K562 (cell line): ENCODE measurements around the gene VSIG10L. TPM values are rescaled to one million over a fixed set of nuclear protein-coding genes. Genes with fewer than 3 reads are reported as not detected.

Experiments used
- ATAC-seq: fragments of 200-7000 bp; cut with Tn5 transposase; 3 replicates; pipeline ENCODE4 v1.9.1; 2020; ENCODE audit warnings: moderate library complexity
- BruUV-seq: library from RNA; stranded (reverse); fragments of 400-500 nt; replicated peaks from 2 replicates; lab custom pipeline; 2021; lab: Mats Ljungman, UMichigan
- CTCF ChIA-PET: fragments of 300-600 bp; formaldehyde crosslinking; extraction: SDS; loops from one replicate; lab custom pipeline; 2021; ENCODE audit warnings: low intra/inter-chr PET ratio; lab: Yijun Ruan, JAX
- POLR2A ChIA-PET: fragments of 300-600, 350-650 bp; sonication (Branson Sonifier 250); formaldehyde crosslinking; extraction: SDS; loops from one replicate; lab custom pipeline; 2021; ENCODE audit warnings: antibody characterized with exemption, inconsistent platforms; lab: Yijun Ruan, JAX
- DNase-seq, 4 experiments: peaks; one replicate each; pipeline versions ENCODE4 v3.0.0 to v3.0.0-alpha.2; 2011 to 2018; ENCODE audit warnings: low spot score in 3 of 4, mixed read lengths in 3 of 4; ENCODE audit errors: extremely low read depth in 1 of 4
- FAIRE-seq: peaks from 2 replicates; lab custom pipeline; 2011; peaks lifted over from hg19 to GRCh38; lab: Jason Lieb, UNC
- H2AFZ ChIP-seq: 2 replicates; pipeline ENCODE4 v1.6.0; 2011; ENCODE audit warnings: low read depth, low read length, control low read depth, inconsistent platforms
- H3K27ac ChIP-seq: fragments of 200-600 bp; 3 replicates; pipeline ENCODE4 v1.8.0; 2011; ENCODE audit warnings: low read depth, mild to moderate bottlenecking, control low read depth, inconsistent platforms, low read length, moderate library complexity, mixed read lengths; ENCODE audit errors: extremely low read depth
- H3K27me3 ChIP-seq, 2 experiments: fragments of 300-600 bp in 1 of 2; 2 replicates in 1 of 2; 3 replicates in 1 of 2; pipeline versions ENCODE4 v1.6.0 to v1.8.0; 2011; ENCODE audit warnings: inconsistent platforms in 2 of 2, low read length in 2 of 2, mild to moderate bottlenecking in 1 of 2, mixed read lengths in 1 of 2, moderate library complexity in 1 of 2; ENCODE audit not compliant: control insufficient read depth in 2 of 2, insufficient read depth in 2 of 2
- H3K36me3 ChIP-seq: fragments of 300-600 bp; 3 replicates; pipeline ENCODE4 v1.8.0; 2011; ENCODE audit warnings: mild to moderate bottlenecking, low read length, inconsistent platforms; ENCODE audit not compliant: control insufficient read depth, insufficient read depth
- H3K4me1 ChIP-seq, 2 experiments: fragments of 200-600 bp in 1 of 2; replicated peaks in 1 of 2; 2 replicates in 1 of 2; 3 replicates in 1 of 2; pipeline versions ENCODE4 v1.5.1 to v1.8.0; 2011; ENCODE audit warnings: inconsistent platforms in 2 of 2, low read length in 2 of 2, mild to moderate bottlenecking in 1 of 2, mixed read lengths in 1 of 2, moderate library complexity in 1 of 2; ENCODE audit not compliant: control insufficient read depth in 2 of 2, insufficient read depth in 2 of 2
- H3K4me2 ChIP-seq: 2 replicates; pipeline ENCODE4 v1.6.1; 2011; ENCODE audit warnings: low read length, control low read depth, inconsistent platforms, mixed read lengths; ENCODE audit not compliant: insufficient read depth
- H3K4me3 ChIP-seq: fragments of 200-600 bp; sonication (generic), shearing (Covaris generic); 2 replicates; pipeline ENCODE4 v1.5.1; 2016; ENCODE audit warnings: control low read depth, inconsistent platforms
- H3K79me2 ChIP-seq: fragments of 200-600 bp; 3 replicates; pipeline ENCODE4 v1.8.0; 2011; ENCODE audit warnings: low read length, inconsistent platforms; ENCODE audit not compliant: control insufficient read depth, insufficient read depth
- H3K9ac ChIP-seq, 2 experiments: 2 replicates each; pipeline versions ENCODE4 v1.6.0 to v1.6.1; 2011; ENCODE audit warnings: low read depth in 2 of 2, low read length in 2 of 2, control low read depth in 1 of 2, inconsistent platforms in 1 of 2, mild to moderate bottlenecking in 1 of 2, mixed read lengths in 1 of 2; ENCODE audit not compliant: insufficient read depth in 1 of 2
- H3K9me1 ChIP-seq: one replicate; pipeline ENCODE4 v1.6.0; 2011; ENCODE audit warnings: inconsistent platforms, mild to moderate bottlenecking, low read length, moderate library complexity; ENCODE audit not compliant: control insufficient read depth, insufficient read depth
- H3K9me3 ChIP-seq: replicated peaks from 2 replicates; pipeline ENCODE4 v1.5.1; 2011; ENCODE audit warnings: low read depth, low read length, inconsistent platforms; ENCODE audit not compliant: control insufficient read depth, insufficient read depth
- H4K20me1 ChIP-seq: replicated peaks from 2 replicates; pipeline ENCODE4 v1.6.1; 2011; ENCODE audit warnings: low read length, inconsistent platforms, mixed read lengths; ENCODE audit not compliant: control insufficient read depth, insufficient read depth
- PCBP1 ChIP-seq: fragments of 200-400 bp; formaldehyde crosslinking; IDR thresholded peaks from 2 replicates; pipeline ENCODE4 v1.6.1; 2018; ENCODE audit warnings: mild to moderate bottlenecking, low read depth, low read length; ENCODE audit not compliant: poor library complexity, severe bottlenecking
- SAP30 ChIP-seq: fragments of 200-600 bp; sonication (generic); IDR thresholded peaks from 2 replicates; pipeline ENCODE4 v1.6.1; 2012; ENCODE audit warnings: borderline replicate concordance, low read depth, mild to moderate bottlenecking, moderate library complexity, low read length, control low read depth, inconsistent platforms; ENCODE audit not compliant: insufficient read depth, poor library complexity, severe bottlenecking
- TRIM28 ChIP-seq: fragments of 450-650 bp; IDR thresholded peaks from 2 replicates; pipeline ENCODE4 v1.6.1; 2017
- WGBS: fragments of 100-300 bp; shearing (Covaris generic); methylation state at CpG from one replicate; pipeline ENCODE4 v1.1.6; 2016; ENCODE audit warnings: low coverage, mixed read lengths; ENCODE audit not compliant: insufficient coverage; ENCODE audit errors: missing lambda C conversion rate; 5-methylcytosine and 5-hydroxymethylcytosine counted together
- in situ Hi-C: fragments of 300-500 bp; cut with MboI; formaldehyde crosslinking; loops from 4 replicates; pipeline ENCODE4 v1.15.0; 2018; ENCODE audit warnings: inconsistent platforms, mixed read lengths
- intact Hi-C: fragments of 100-400 bp; cut with micrococcal nuclease; formaldehyde crosslinking; loops from 2 replicates; pipeline ENCODE4 v1.14.2; 2022
- polyA plus RNA-seq, 8 experiments: library from polyadenylated mRNA; depleted of rRNA in 4 of 8; stranded (reverse) in 5 of 8; unstranded in 3 of 8; fragments of >200 nt; fragmentation: Nextera tagmentation in 2 of 8; fragmentation: Illumina TruSeq in 1 of 8; extraction: Ambion mirVana in 2 of 8; extraction: Trizol in 1 of 8; gene quantifications; 2 replicates each; pipeline versions ENCODE4 v1.2.1 to v1.2.3, GENCODE V29; 2011 to 2014; ENCODE audit warnings: inconsistent platforms in 1 of 8, missing spikeins in 1 of 8
- total RNA-seq, 7 experiments: library from RNA; depleted of rRNA in 6 of 7; stranded (reverse); fragments of >200 nt in 6 of 7; fragmentation: Illumina TruSeq in 2 of 7; extraction: Trizol in 2 of 7; gene quantifications; 2 replicates each; pipeline versions ENCODE4 v1.2.1 to v1.2.3, GENCODE V29; 2011 to 2021; ENCODE audit warnings: low replicate concordance in 1 of 7

Gene VSIG10L
- total and polyA plus RNA-seq, 9 of the 15 experiments (the other 6 are each of a cell fraction or from before 2014, with no cell fraction given): 1.1 to 7.6 (median 2.2) TPM

- no TSS peak for BruUV-seq
- Histone ChIP-seq H3K4me3 (no peak overlapping the region), H4K20me1 (no peaks in the 10 kb centered on the region), H3K9ac (peak overlapping the region; percentile 72 to 95; a peak in 3 of 4 replicates), H3K9me1 (no peaks in the 10 kb centered on the region), H3K4me2 (peak overlapping the region; percentile 99), H2AFZ (no peak overlapping the region), H3K27me3 (no peaks in the 10 kb centered on the region), H3K36me3 (peaks cover 19% of the 10 kb centered on the region; the same call in 1 of the 3 replicates), H3K27ac (no peak overlapping the region), H3K4me1 (peaks cover 26 to 46% of the 10 kb centered on the region in 2 experiments; a peak in 4 of 5 replicates), H3K79me2 (no peaks in the 10 kb centered on the region), H3K9me3 (no peaks in the 10 kb centered on the region)
- intact Hi-C loops (no loop called here), in situ Hi-C loops (no loop called here)
- no peak for ATAC-seq
- TF ChIP-seq SAP30 (peak; percentile 8), PCBP1 (peak; percentile 17), TRIM28 (no peak)
- DNase-seq: no peak
- FAIRE-seq: no peak
- POLR2A ChIA-PET: interaction anchor here (0.5 to 4.0 kb wide), 12 partner anchors 8 to 933 kb away, joined by 3 to 22 read pairs (median 4); partner anchors contain the start of gene ETFB
- CTCF ChIA-PET: interaction anchor here (0.6 kb wide), 3 partner anchors 21 to 490 kb away, joined by 3 to 4 read pairs (median 3); no protein-coding TSS in a partner anchor
- 69% methylated on average over 12 of the region's 18 CpGs for WGBS
These were observed 873 bp downstream of the VSIG10L start for GRCh38 chr19:51341066-51341465.
